Endothelial cell of umbilical vein (primary cell): ENCODE data around the gene GUK1. TPM values are rescaled to one million over a fixed set of nuclear protein-coding genes. Genes with fewer than 3 reads are reported as not detected.

Experiments
- BruUV-seq: library from RNA; stranded (reverse); fragments of 400-500 nt; replicated peaks from 2 replicates; lab custom pipeline; 2021; lab: Mats Ljungman, UMichigan
- CTCF ChIA-PET: fragments of 300-600, 350-600 bp; sonication (Branson Sonifier 250); formaldehyde crosslinking; loops from one replicate; lab custom pipeline; 2021; ENCODE audit warnings: antibody characterized with exemption, inconsistent platforms; lab: Charles Lee
- POLR2A ChIA-PET: fragments of 300-600, 350-600 bp; sonication (Branson Sonifier 250); formaldehyde crosslinking; loops from one replicate; lab custom pipeline; 2021; ENCODE audit warnings: antibody characterized with exemption, inconsistent platforms; lab: Charles Lee
- DNase-seq: peaks from one replicate; pipeline ENCODE4 v3.0.0-alpha.2; 2011; ENCODE audit warnings: low read depth, low spot score
- FAIRE-seq: peaks from 2 replicates; lab custom pipeline; 2011; peaks lifted over from hg19 to GRCh38; lab: Jason Lieb, UNC
- H2AFZ ChIP-seq: 2 replicates; pipeline ENCODE4 v1.6.0; 2012; ENCODE audit warnings: low read depth, low read length, control low read depth, inconsistent platforms
- H3K27ac ChIP-seq: 2 replicates; pipeline ENCODE4 v1.5.1; 2011; ENCODE audit warnings: low read depth, mild to moderate bottlenecking, control low read depth, low read length, moderate library complexity; ENCODE audit not compliant: insufficient read depth
- H3K27me3 ChIP-seq, 2 experiments: 2 replicates each; pipeline versions ENCODE4 v1.6.0 to v1.6.1; 2011; ENCODE audit warnings: low read length in 2 of 2, mixed read lengths in 1 of 2; ENCODE audit not compliant: control insufficient read depth in 2 of 2, insufficient read depth in 2 of 2
- H3K36me3 ChIP-seq, 2 experiments: 2 replicates in 1 of 2; 3 replicates in 1 of 2; pipeline ENCODE4 v1.5.1; 2011; ENCODE audit warnings: low read length in 2 of 2, mild to moderate bottlenecking in 1 of 2, moderate library complexity in 1 of 2; ENCODE audit not compliant: control insufficient read depth in 2 of 2, insufficient read depth in 2 of 2; ENCODE audit errors: extremely low read depth in 1 of 2
- H3K4me1 ChIP-seq: 3 replicates; pipeline ENCODE4 v1.5.1; 2011; ENCODE audit warnings: mild to moderate bottlenecking, low read length; ENCODE audit not compliant: control insufficient read depth, insufficient read depth; ENCODE audit errors: extremely low read depth
- H3K4me2 ChIP-seq: 2 replicates; pipeline ENCODE4 v1.6.1; 2011; ENCODE audit warnings: low read length, control low read depth, mixed read lengths; ENCODE audit not compliant: insufficient read depth
- H3K4me3 ChIP-seq, 3 experiments: fragments of 200-600 bp in 1 of 3; sonication (generic), shearing (Covaris generic) in 1 of 3; replicated peaks in 1 of 3; 2 replicates each; pipeline ENCODE4 v1.5.1; 2011 to 2016; ENCODE audit warnings: control low read depth in 3 of 3, low read length in 3 of 3, mild to moderate bottlenecking in 2 of 3, inconsistent platforms in 1 of 3, low read depth in 1 of 3, moderate library complexity in 1 of 3; ENCODE audit not compliant: insufficient read depth in 1 of 3
- H3K79me2 ChIP-seq: 2 replicates; pipeline ENCODE4 v1.6.0; 2012; ENCODE audit warnings: low read length, inconsistent platforms; ENCODE audit not compliant: control insufficient read depth, insufficient read depth
- H3K9ac ChIP-seq: replicated peaks from 2 replicates; pipeline ENCODE3; 2011; ENCODE audit warnings: low read length, control low read depth; ENCODE audit not compliant: insufficient read depth; ENCODE audit errors: extremely low read depth
- H3K9me1 ChIP-seq: replicated peaks from 3 replicates; pipeline ENCODE4 v1.6.0; 2011; ENCODE audit warnings: mild to moderate bottlenecking, low read length; ENCODE audit not compliant: control insufficient read depth, insufficient read depth; ENCODE audit errors: extremely low read depth
- H3K9me3 ChIP-seq: replicated peaks from 2 replicates; pipeline ENCODE4 v1.5.1; 2012; ENCODE audit warnings: low read length, inconsistent platforms; ENCODE audit not compliant: control insufficient read depth, insufficient read depth
- H4K20me1 ChIP-seq: replicated peaks from 2 replicates; pipeline ENCODE3; 2011; ENCODE audit warnings: mild to moderate bottlenecking, low read length; ENCODE audit not compliant: control insufficient read depth, insufficient read depth; ENCODE audit errors: extremely low read depth
- FOS ChIP-seq: IDR thresholded peaks from 2 replicates; pipeline ENCODE4 v1.6.1; 2011; ENCODE audit warnings: mild to moderate bottlenecking, low read length, moderate library complexity, borderline replicate concordance; ENCODE audit not compliant: insufficient read depth
- JUN ChIP-seq: IDR thresholded peaks from 2 replicates; pipeline ENCODE4 v1.6.1; 2011; ENCODE audit warnings: borderline replicate concordance, low read depth; ENCODE audit not compliant: insufficient read length, insufficient read depth
- MAX ChIP-seq: IDR thresholded peaks from 2 replicates; pipeline ENCODE4 v1.6.1; 2011; ENCODE audit not compliant: insufficient read depth, insufficient read length
- MYC ChIP-seq: IDR thresholded peaks from one replicate; pipeline ENCODE4 v1.6.1; 2011; ENCODE audit warnings: mild to moderate bottlenecking, low read depth, low read length
- POLR2A ChIP-seq: IDR thresholded peaks from 2 replicates; pipeline ENCODE4 v1.6.1; 2012; ENCODE audit warnings: low read depth, mild to moderate bottlenecking, control low read depth, low read length
- POLR2AphosphoS5 ChIP-seq: IDR thresholded peaks from 2 replicates; pipeline ENCODE4 v1.6.1; 2012; ENCODE audit warnings: low read depth, mild to moderate bottlenecking, control low read depth, low read length, moderate library complexity; ENCODE audit not compliant: insufficient read depth
- dilution Hi-C: fragments of 300-500 bp; cut with MboI; formaldehyde crosslinking; loops from one replicate; pipeline ENCODE4 v1.15.0; 2019; ENCODE audit warnings: low sequenced_read_pairs; ENCODE audit not compliant: extremely low pct_ligation_motif_present
- intact Hi-C: fragments of 100-400 bp; cut with micrococcal nuclease; formaldehyde crosslinking; loops from one replicate; pipeline ENCODE4 v1.10.0; 2022
- polyA plus RNA-seq, 4 experiments: library from polyadenylated mRNA; depleted of rRNA in 3 of 4; stranded (reverse) in 3 of 4; unstranded in 1 of 4; fragments of >200 nt; gene quantifications; 2 replicates each; pipeline versions ENCODE4 v1.2.1 to v1.2.3, GENCODE V29; 2011 to 2012; ENCODE audit warnings: missing spikeins in 1 of 4
- total RNA-seq: library from RNA; stranded (reverse); gene quantifications from 2 replicates; pipeline ENCODE4 v1.2.3, GENCODE V29; 2021

The GUK1 gene
- total and polyA plus RNA-seq, 2 donors (not counting 3 experiments of a cell fraction or from before 2014, with no cell fraction given): 239 to 742 TPM

GRCh38 chr1:228100822-228101613 is 39.1 kb upstream of the GUK1 start:
- H3K27ac ChIP-seq: no peak overlapping the region
- peaks cover 10% of the 10 kb centered on the region for H3K4me1 ChIP-seq
- H3K4me2 ChIP-seq: no peak overlapping the region
- ChIA-PET POLR2A (no interaction called here), CTCF (interaction anchor here (1.0 to 1.1 kb wide), 2 partner anchors 11 to 102 kb away, joined by 3 to 8 read pairs; no protein-coding TSS in a partner anchor)
- H3K4me3 ChIP-seq: no peak overlapping the region
- FAIRE-seq (no peak), DNase-seq (no peak)
- peak; percentile 35 for TF ChIP-seq POLR2AphosphoS5
- TF ChIP-seq MAX: no peak
- dilution Hi-C loops (no loop called here), intact Hi-C loops (no loop called here)
- BruUV-seq: TSS peak; percentile 68
- H3K9ac ChIP-seq: no peak overlapping the region
- peaks cover 10 to 34% of the 10 kb centered on the region in 2 experiments for H3K36me3 ChIP-seq
- no peaks in the 10 kb centered on the region for H4K20me1 ChIP-seq
- H3K9me3 ChIP-seq: no peaks in the 10 kb centered on the region
- no peak overlapping the region for H2AFZ ChIP-seq
- no peaks in the 10 kb centered on the region for H3K27me3 ChIP-seq
- no peaks in the 10 kb centered on the region for H3K9me1 ChIP-seq
- peaks cover 44% of the 10 kb centered on the region for H3K79me2 ChIP-seq

GRCh38 chr1:228101614-228101993 is 38.5 kb upstream of the GUK1 start:
- intact Hi-C loops (no loop called here), dilution Hi-C loops (no loop called here)
- Histone ChIP-seq H3K9ac (no peak overlapping the region), H3K4me1 (peaks cover 10% of the 10 kb centered on the region), H3K27ac (no peak overlapping the region), H3K4me2 (peak overlapping the region; percentile 69), H3K27me3 (no peaks in the 10 kb centered on the region), H2AFZ (no peak overlapping the region), H3K36me3 (peaks cover 10 to 36% of the 10 kb centered on the region in 2 experiments), H3K9me3 (no peaks in the 10 kb centered on the region), H3K4me3 (peak overlapping the region; percentile 45 to 53 (median 53)), H3K9me1 (no peaks in the 10 kb centered on the region), H3K79me2 (peaks cover 38% of the 10 kb centered on the region), H4K20me1 (no peaks in the 10 kb centered on the region)
- POLR2A ChIA-PET: no interaction called here
- DNase-seq: no peak
- no peak for FAIRE-seq
- CTCF ChIA-PET: interaction anchor here (0.7 to 1.1 kb wide), 6 partner anchors 9 to 102 kb away, joined by 3 to 12 read pairs (median 7); no protein-coding TSS in a partner anchor
- no TSS peak for BruUV-seq
- TF ChIP-seq POLR2A: no peak
- TF ChIP-seq MYC: no peak
- no peak for TF ChIP-seq FOS
- TF ChIP-seq MAX: no peak
- TF ChIP-seq JUN: no peak
